Lower lobe of right lung (tissue), 2 donors: ENCODE results near the gene TRAF1. TPM values are rescaled to one million over a fixed set of nuclear protein-coding genes. Genes with fewer than 3 reads are reported as not detected.

Experiments
- ATAC-seq, 2 donors: fragments of 200-7000 bp; cut with Tn5 transposase; one replicate each; pipeline ENCODE4 v1.9.1; 2020 to 2022; ENCODE audit warnings: mild to moderate bottlenecking in 2 of 2, moderate library complexity in 2 of 2
- DNase-seq: peaks from one replicate; pipeline ENCODE4 v3.0.0-alpha.2; 2020
- H3K27ac ChIP-seq: fragments of 200-600 bp; one replicate; pipeline ENCODE4 v1.8.0; 2022
- H3K27me3 ChIP-seq: fragments of 200-600 bp; one replicate; pipeline ENCODE4 v1.8.0; 2022; ENCODE audit warnings: low read depth
- H3K36me3 ChIP-seq: fragments of 200-600 bp; one replicate; pipeline ENCODE4 v1.8.0; 2022; ENCODE audit warnings: mild to moderate bottlenecking
- H3K4me1 ChIP-seq: fragments of 200-600 bp; one replicate; pipeline ENCODE4 v1.8.0; 2022
- H3K4me3 ChIP-seq: fragments of 200-600 bp; one replicate; pipeline ENCODE4 v1.8.0; 2022; ENCODE audit warnings: mild to moderate bottlenecking
- H3K9me3 ChIP-seq: fragments of 200-600 bp; one replicate; pipeline ENCODE4 v1.8.0; 2022
- intact Hi-C: fragments of 100-400 bp; cut with DNase I; formaldehyde crosslinking; loops from one replicate; pipeline ENCODE4 v1.11.0; 2022
- total RNA-seq: library from RNA; stranded (reverse); fragmentation: NEBNext Ultra II Directional; extraction: Animal tissue kit (Norgen Biotek cat#: 25700); gene quantifications from one replicate; pipeline ENCODE4 v1.2.1, GENCODE V29; 2021
- TF ChIP-seq, protein P1 (sequence below): fragments of 200-600 bp; IDR thresholded peaks from one replicate; pipeline ENCODE4 v1.8.0; 2022; ENCODE audit warnings: antibody characterized with exemption, mild to moderate bottlenecking
- donor health status: DM: no; HTN: yes; CAD: no; lungs with severe emphysema.

TRAF1 gene
- total RNA-seq, 1 donor from 2014 or later: 5.8 TPM

DNA sequence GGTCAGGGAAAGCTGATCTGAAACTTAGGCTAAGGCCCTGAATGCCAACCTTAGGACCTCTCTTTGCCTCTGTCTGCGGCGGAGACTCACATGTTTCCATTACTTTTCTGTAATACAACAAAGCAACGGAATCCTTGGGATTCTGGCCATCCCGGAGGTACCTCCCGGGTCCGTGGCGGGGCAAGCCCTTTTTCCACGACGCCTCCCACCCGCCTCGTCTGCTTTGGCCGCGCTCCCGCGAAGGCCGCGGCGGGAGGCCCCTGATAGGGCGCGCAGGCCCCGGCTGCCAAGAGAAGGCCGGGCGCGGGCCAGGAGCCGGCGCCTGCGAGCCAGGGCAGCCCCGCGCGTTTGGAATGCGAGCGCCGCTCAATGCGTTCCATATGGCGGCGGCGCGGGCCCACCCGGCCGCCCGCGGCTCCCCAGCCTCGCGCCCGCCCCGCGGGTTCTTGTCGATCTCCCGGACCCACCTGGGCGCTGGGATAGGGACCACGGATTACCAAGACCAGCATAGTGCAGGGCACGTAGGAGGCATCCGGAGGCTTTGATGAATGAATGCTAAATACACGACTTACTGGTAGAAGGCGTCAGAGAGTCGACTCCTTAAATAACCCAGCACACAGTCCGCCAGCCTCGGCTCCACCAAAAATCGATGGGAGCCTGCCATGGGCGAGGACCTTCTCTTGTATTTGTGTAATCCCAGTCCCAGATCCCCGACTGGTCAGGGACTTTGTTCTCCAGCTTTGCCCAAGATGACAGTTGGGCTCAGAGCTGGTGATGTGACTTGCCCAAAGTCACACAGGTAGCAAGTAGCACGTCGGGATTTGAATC is 32.1 kb downstream of the TRAF1 start:
- DNase-seq (no peak), ATAC-seq (peak; percentile 75 to 78)
- peak overlapping the region; percentile 46 for H3K27ac ChIP-seq
- peak overlapping the region; percentile 19 for H3K4me3 ChIP-seq
- H3K9me3 ChIP-seq: no peaks in the 10 kb centered on the region
- intact Hi-C loops: no loop called here
- peaks cover 31% of the 10 kb centered on the region for H3K4me1 ChIP-seq
- peaks cover 3% of the 10 kb centered on the region for H3K27me3 ChIP-seq
- TF ChIP-seq, protein P1, sequence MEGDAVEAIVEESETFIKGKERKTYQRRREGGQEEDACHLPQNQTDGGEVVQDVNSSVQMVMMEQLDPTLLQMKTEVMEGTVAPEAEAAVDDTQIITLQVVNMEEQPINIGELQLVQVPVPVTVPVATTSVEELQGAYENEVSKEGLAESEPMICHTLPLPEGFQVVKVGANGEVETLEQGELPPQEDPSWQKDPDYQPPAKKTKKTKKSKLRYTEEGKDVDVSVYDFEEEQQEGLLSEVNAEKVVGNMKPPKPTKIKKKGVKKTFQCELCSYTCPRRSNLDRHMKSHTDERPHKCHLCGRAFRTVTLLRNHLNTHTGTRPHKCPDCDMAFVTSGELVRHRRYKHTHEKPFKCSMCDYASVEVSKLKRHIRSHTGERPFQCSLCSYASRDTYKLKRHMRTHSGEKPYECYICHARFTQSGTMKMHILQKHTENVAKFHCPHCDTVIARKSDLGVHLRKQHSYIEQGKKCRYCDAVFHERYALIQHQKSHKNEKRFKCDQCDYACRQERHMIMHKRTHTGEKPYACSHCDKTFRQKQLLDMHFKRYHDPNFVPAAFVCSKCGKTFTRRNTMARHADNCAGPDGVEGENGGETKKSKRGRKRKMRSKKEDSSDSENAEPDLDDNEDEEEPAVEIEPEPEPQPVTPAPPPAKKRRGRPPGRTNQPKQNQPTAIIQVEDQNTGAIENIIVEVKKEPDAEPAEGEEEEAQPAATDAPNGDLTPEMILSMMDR: no peak
- no peaks in the 10 kb centered on the region for H3K36me3 ChIP-seq

DNA sequence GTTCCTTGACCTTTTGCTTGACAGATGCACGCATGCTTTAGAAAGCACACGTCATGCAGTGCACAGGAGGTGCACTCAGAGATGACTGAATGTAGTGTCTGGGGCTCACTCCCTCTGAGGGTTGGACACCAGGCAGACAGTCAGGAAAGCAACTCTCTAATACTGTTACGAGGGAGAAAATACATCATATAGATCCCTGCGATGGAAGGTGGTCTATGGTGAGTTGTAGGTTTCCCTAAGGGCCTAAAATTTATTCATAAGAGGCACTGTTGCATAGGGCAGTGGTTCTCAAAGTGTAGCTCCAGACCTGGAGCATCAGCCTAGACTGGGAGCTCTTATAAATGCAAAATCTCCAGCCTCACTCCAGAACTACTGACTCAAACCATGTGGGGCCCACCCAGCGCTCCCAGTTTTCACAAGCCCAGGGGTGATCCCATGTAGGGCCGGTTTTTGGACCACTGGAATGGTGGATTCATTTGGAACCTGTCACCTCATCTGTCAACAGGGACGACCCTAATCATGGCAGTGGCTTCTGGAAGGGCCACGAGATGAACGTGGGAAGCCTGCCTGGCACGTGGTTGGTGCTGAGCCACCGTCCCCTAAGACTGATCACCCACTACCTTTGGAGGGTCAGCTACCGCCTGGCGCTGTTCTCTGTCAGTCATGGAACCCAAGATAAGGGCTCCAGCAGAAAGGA is 32.8 kb downstream of the TRAF1 start:
- H3K9me3 ChIP-seq: no peaks in the 10 kb centered on the region
- no peaks in the 10 kb centered on the region for H3K36me3 ChIP-seq
- peaks cover 31% of the 10 kb centered on the region for H3K4me1 ChIP-seq
- H3K27ac ChIP-seq: peak overlapping the region; percentile 31
- ATAC-seq (no peak), DNase-seq (no peak)
- peaks cover 3% of the 10 kb centered on the region for H3K27me3 ChIP-seq
- intact Hi-C loops: no loop called here
- TF ChIP-seq, protein P1: no peak
- no peak overlapping the region for H3K4me3 ChIP-seq

DNA sequence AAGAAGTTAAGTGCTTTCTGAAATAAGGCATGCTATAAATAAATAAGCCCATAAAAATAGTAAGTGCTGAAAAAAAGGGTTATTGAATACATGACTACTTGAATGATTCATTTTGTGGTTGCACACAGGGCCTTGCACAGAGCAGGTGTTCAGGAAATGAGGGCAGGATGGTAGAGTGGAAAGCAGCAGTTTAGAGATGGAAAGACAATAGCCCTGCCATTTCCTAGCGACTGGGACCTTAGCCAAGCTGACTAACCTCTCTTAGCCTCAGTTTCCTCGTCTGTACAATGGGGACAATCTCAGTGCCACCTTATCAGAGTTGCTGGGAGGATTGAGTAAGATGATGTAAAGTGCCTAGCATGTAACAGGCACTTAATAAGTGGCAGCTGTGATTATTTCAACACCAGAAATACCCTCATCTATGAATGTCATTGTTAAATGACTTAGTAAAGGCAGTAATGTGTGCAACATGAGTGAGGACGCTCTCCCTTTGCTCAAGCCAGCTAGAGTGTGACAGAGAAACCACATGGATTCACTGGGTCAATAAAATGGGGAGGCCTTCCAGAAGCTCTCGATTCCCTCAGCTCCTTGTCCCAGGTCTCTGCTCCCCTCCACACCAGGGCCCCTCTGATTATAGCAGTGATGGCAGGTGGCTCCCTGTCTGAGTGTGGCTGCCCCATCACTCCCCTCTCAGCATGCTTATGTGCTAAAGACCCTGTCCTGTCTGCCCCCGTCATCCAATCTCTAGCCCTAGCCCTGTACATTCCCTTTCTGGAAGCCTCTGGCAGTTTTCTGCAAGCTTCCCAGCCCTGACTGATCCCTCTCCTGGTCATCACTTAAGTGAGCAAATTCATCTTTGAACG is 33.6 kb downstream of the TRAF1 start:
- TF ChIP-seq, protein P1: no peak
- H3K27ac ChIP-seq: peak overlapping the region; percentile 19
- intact Hi-C loops: no loop called here

DNA sequence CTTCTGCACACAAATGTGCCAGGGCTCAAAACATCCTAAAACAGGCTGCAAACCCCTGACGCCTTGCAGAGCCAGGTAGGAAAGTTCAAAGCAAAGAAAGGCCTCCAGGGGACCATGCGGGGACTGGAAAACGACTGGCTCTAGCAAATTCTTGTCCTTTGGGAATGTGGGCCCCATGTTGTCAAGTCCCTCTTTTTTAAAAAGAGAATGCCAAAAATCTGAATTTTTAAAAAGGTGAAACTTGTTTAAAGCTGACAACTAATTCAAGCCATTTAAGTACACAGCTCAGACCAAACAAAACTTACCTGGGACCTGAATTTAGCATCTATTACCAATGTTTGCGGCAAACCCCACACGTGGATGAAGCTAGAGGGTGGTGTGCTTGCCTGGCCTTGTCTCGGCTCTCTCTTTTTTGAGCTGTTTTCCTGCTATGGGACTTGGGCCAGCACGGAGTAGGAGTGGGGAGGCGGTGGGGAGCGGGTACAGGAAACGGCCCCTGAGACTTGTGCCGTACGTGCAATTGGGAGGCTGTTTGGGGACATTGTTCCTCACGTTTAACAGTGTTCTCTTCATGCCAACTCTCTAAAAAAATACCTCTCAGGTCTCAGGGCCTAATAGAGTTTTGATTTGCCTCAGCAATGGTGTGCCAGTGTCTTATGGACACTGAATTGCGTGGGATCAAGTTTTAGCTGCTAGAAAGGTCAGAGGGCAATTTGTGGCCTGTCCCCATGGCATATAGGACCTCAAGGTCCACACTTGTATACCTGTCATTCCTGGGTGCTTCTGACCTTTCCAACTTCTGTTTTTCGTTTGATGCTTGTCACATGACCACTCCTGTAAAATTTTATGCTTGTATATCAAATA is 34.5 kb downstream of the TRAF1 start:
- Histone ChIP-seq H3K36me3 (no peaks in the 10 kb centered on the region), H3K9me3 (no peaks in the 10 kb centered on the region), H3K4me3 (no peak overlapping the region), H3K4me1 (peaks cover 28% of the 10 kb centered on the region), H3K27ac (peak overlapping the region; percentile 26), H3K27me3 (peaks cover 3% of the 10 kb centered on the region)
- TF ChIP-seq, protein P1: no peak
- intact Hi-C loops: no loop called here
- ATAC-seq: no peak
- DNase-seq: no peak

More for the DNA sequence above, 33.6 kb downstream of the TRAF1 start:
- H3K4me1 ChIP-seq: peaks cover 31% of the 10 kb centered on the region
- no peaks in the 10 kb centered on the region for H3K36me3 ChIP-seq
- DNase-seq: no peak
- ATAC-seq: no peak
- H3K27me3 ChIP-seq: peaks cover 3% of the 10 kb centered on the region
- H3K9me3 ChIP-seq: no peaks in the 10 kb centered on the region
- no peak overlapping the region for H3K4me3 ChIP-seq
